Measurements from ENCODE around the gene GARIN5A. TPM values are rescaled to one million over a fixed set of nuclear protein-coding genes. Genes with fewer than 3 reads are reported as not detected.

The GARIN5A gene
- total RNA-seq, 1 experiment from 2014 or later = 2.0 TPM

DNA sequence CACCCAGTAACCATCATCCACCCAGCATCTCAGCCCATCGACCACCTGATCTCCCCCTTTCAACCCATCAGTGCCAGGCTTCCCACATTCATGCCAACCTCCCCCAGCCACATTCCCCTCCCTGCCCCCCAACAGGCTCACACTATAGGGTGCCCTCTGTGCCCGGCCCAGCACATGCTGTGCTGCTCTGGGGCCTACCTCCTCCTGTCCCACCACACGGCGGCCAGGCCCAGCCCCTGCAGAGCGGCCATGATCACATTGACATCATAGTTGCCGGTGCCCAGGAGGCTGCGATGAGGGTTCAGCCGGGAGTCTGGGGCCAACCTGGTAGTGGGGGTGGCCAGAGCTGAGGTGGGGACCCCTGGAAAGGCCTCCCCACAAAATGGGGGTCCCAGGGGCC lies 30.7 kb upstream of the GARIN5A start:
- no peak for DNase-seq (ENCODE audit: low read depth, low spot score)
- Histone ChIP-seq H3K4me1 (ENCODE audit: control insufficient read depth, insufficient read depth, low read length) (no peaks in the 10 kb centered on the region), H3K9me3 (ENCODE audit: control insufficient read depth, insufficient read depth, low read depth, low read length) (no peaks in the 10 kb centered on the region), H3K27me3 (ENCODE audit: control insufficient read depth, insufficient read depth, low read length) (no peaks in the 10 kb centered on the region), H3K36me3 (ENCODE audit: control insufficient read depth, insufficient read depth, low read length) (no peaks in the 10 kb centered on the region; the same call in 1 of the 2 replicates), H3K27ac (ENCODE audit: low read length) (no peak overlapping the region), H3K4me3 (ENCODE audit: low read depth in 2 of 2, low read length in 2 of 2) (no peak overlapping the region)
- TF ChIP-seq, protein P1, sequence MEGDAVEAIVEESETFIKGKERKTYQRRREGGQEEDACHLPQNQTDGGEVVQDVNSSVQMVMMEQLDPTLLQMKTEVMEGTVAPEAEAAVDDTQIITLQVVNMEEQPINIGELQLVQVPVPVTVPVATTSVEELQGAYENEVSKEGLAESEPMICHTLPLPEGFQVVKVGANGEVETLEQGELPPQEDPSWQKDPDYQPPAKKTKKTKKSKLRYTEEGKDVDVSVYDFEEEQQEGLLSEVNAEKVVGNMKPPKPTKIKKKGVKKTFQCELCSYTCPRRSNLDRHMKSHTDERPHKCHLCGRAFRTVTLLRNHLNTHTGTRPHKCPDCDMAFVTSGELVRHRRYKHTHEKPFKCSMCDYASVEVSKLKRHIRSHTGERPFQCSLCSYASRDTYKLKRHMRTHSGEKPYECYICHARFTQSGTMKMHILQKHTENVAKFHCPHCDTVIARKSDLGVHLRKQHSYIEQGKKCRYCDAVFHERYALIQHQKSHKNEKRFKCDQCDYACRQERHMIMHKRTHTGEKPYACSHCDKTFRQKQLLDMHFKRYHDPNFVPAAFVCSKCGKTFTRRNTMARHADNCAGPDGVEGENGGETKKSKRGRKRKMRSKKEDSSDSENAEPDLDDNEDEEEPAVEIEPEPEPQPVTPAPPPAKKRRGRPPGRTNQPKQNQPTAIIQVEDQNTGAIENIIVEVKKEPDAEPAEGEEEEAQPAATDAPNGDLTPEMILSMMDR (IDR thresholded peaks at IDR 0.05) = no peak
- TF ChIP-seq SIN3A (IDR thresholded peaks at IDR 0.05; ENCODE audit: borderline replicate concordance, insufficient read depth, low read depth, low read length) = no peak
- TF ChIP-seq TCF7L2 (IDR thresholded peaks at IDR 0.05; ENCODE audit: low read depth, low read length) = no peak
- TF ChIP-seq, protein P2, sequence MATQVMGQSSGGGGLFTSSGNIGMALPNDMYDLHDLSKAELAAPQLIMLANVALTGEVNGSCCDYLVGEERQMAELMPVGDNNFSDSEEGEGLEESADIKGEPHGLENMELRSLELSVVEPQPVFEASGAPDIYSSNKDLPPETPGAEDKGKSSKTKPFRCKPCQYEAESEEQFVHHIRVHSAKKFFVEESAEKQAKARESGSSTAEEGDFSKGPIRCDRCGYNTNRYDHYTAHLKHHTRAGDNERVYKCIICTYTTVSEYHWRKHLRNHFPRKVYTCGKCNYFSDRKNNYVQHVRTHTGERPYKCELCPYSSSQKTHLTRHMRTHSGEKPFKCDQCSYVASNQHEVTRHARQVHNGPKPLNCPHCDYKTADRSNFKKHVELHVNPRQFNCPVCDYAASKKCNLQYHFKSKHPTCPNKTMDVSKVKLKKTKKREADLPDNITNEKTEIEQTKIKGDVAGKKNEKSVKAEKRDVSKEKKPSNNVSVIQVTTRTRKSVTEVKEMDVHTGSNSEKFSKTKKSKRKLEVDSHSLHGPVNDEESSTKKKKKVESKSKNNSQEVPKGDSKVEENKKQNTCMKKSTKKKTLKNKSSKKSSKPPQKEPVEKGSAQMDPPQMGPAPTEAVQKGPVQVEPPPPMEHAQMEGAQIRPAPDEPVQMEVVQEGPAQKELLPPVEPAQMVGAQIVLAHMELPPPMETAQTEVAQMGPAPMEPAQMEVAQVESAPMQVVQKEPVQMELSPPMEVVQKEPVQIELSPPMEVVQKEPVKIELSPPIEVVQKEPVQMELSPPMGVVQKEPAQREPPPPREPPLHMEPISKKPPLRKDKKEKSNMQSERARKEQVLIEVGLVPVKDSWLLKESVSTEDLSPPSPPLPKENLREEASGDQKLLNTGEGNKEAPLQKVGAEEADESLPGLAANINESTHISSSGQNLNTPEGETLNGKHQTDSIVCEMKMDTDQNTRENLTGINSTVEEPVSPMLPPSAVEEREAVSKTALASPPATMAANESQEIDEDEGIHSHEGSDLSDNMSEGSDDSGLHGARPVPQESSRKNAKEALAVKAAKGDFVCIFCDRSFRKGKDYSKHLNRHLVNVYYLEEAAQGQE (IDR thresholded peaks at IDR 0.05; ENCODE audit: insufficient read depth in 1 of 2, low read depth in 2 of 2, low read length in 1 of 2) = no peak
- no peak for TF ChIP-seq POLR2AphosphoS5 (IDR thresholded peaks at IDR 0.05; ENCODE audit: low read depth, low read length)
- intact Hi-C loops (cut with micrococcal nuclease; ENCODE audit: unreplicated experiment) = no loop called here
- ChIA-PET CTCF (no interaction called here), POLR2A (no interaction called here)
- in situ Hi-C loops (cut with HindIII; ENCODE audit: low pct_unique_long_range_greater_than_20kb, low sequenced_read_pairs) = no loop called here
- ATAC-seq = no peak
- no TSS peak for BruUV-seq (replicated peaks)

DNA sequence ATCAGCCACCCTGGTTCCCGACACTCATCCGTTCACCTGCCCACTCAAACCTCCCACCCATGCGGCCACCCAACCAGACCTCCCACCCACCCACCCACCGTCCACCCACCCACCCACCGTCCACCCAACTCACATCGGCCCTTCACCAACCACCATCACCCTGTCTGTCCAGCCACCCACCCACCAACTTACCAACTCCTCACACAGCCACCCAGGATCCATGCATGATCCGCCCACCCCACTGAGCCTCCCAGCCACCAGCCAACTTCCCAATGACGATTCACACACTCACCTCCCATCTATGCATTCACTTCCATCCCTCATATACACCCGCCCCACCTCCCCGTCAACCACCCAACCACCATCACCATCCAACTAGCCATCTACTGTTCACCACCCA lies 30.1 kb upstream of the GARIN5A start:
- DNase-seq (ENCODE audit: low read depth, low spot score) (no peak), ATAC-seq (no peak)
- Histone ChIP-seq H3K9me3 (ENCODE audit: control insufficient read depth, insufficient read depth, low read depth, low read length) (no peaks in the 10 kb centered on the region), H3K4me1 (ENCODE audit: control insufficient read depth, insufficient read depth, low read length) (no peaks in the 10 kb centered on the region; the same call in 1 of the 2 replicates), H3K27ac (ENCODE audit: low read length) (no peak overlapping the region), H3K27me3 (ENCODE audit: control insufficient read depth, insufficient read depth, low read length) (no peaks in the 10 kb centered on the region), H3K36me3 (ENCODE audit: control insufficient read depth, insufficient read depth, low read length) (no peaks in the 10 kb centered on the region; the same call in 1 of the 2 replicates), H3K4me3 (ENCODE audit: low read depth in 2 of 2, low read length in 2 of 2) (no peak overlapping the region)
- TF ChIP-seq POLR2AphosphoS5 (IDR thresholded peaks at IDR 0.05; ENCODE audit: low read depth, low read length) = no peak
- BruUV-seq (replicated peaks) = no TSS peak
- in situ Hi-C loops (cut with HindIII; ENCODE audit: low pct_unique_long_range_greater_than_20kb, low sequenced_read_pairs) = no loop called here
- intact Hi-C loops (cut with micrococcal nuclease; ENCODE audit: unreplicated experiment) = no loop called here
- ChIA-PET POLR2A (no interaction called here), CTCF (no interaction called here)

DNA sequence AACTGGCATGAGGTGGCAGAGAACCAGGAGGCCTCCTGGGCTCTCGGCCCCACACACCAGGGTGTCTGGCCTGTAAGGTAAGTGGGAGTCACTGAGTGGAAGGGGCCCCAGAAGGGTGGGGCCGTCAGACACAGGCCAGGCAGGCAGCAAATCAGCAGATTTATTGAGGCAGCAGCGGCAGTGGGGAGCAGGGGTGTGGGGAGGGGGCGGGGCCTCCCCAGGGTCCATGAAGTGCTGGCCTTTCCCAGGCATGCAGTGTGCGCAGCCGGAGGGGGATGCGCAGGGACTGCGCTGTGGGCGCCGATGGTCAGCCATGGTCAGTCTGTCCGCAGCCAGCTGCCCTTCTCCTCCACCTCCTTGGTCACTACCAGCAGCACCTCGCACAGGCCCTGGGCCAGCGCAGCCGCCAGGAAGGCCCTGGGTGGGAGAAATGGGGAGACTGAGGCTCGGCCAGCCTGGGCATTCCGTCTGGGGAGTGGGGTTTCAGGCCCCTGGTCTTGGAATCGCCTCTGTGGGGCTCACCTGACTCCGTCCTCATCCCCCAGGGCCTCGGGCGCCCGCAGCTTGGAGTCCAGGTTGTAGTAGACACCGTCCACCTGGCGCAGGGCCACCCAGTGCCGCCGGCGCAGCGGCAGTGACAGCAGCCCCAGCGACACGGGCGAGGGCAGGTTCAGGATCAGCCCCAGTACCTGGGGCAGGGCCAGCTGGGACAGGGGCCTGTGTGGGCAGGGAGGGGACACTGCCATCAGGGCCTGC lies 29.4 kb upstream of the GARIN5A start:
- no peak for DNase-seq (ENCODE audit: low read depth, low spot score)
- intact Hi-C loops (cut with micrococcal nuclease; ENCODE audit: unreplicated experiment) = no loop called here
- Histone ChIP-seq H3K27ac (ENCODE audit: low read length) (no peak overlapping the region), H3K4me3 (ENCODE audit: low read depth in 2 of 2, low read length in 2 of 2) (no peak overlapping the region), H3K27me3 (ENCODE audit: control insufficient read depth, insufficient read depth, low read length) (no peaks in the 10 kb centered on the region), H3K9me3 (ENCODE audit: control insufficient read depth, insufficient read depth, low read depth, low read length) (no peaks in the 10 kb centered on the region), H3K36me3 (ENCODE audit: control insufficient read depth, insufficient read depth, low read length) (no peaks in the 10 kb centered on the region; the same call in 1 of the 2 replicates), H3K4me1 (ENCODE audit: control insufficient read depth, insufficient read depth, low read length) (peaks cover 3% of the 10 kb centered on the region)
- BruUV-seq (replicated peaks) = no TSS peak
- in situ Hi-C loops (cut with HindIII; ENCODE audit: low pct_unique_long_range_greater_than_20kb, low sequenced_read_pairs) = no loop called here
- no peak for ATAC-seq
- TF ChIP-seq SIN3A (IDR thresholded peaks at IDR 0.05; ENCODE audit: borderline replicate concordance, insufficient read depth, low read depth, low read length) (no peak), POLR2AphosphoS5 (IDR thresholded peaks at IDR 0.05; ENCODE audit: low read depth, low read length) (no peak), TCF7L2 (IDR thresholded peaks at IDR 0.05; ENCODE audit: low read depth, low read length) (no peak)
- TF ChIP-seq, protein P1 (IDR thresholded peaks at IDR 0.05) = no peak
- TF ChIP-seq, protein P2 (IDR thresholded peaks at IDR 0.05; ENCODE audit: insufficient read depth in 1 of 2, low read depth in 2 of 2, low read length in 1 of 2) = no peak
- CTCF ChIA-PET = no interaction called here
- POLR2A ChIA-PET = no interaction called here

Measured in Panc1 (cell line).